Measurements from ENCODE around the gene FOXJ1. TPM values are rescaled to one million over a fixed set of nuclear protein-coding genes. Genes with fewer than 3 reads are reported as not detected.

FOXJ1 gene
- total RNA-seq, 1 donor from 2014 or later: not detected

- no peaks in the 10 kb centered on the region for H3K36me3 ChIP-seq
- DNase-seq (ENCODE audit: low spot score in 2 of 2): no peak
- no peak overlapping the region for H3K4me3 ChIP-seq
- intact Hi-C loops (cut with DNase I): no loop called here
- H3K9me3 ChIP-seq: no peaks in the 10 kb centered on the region
- H3K27ac ChIP-seq: no peak overlapping the region
- no peaks in the 10 kb centered on the region for H3K27me3 ChIP-seq
- no peaks in the 10 kb centered on the region for H3K4me1 ChIP-seq
- no peak for TF ChIP-seq CTCF (IDR thresholded peaks at IDR 0.05)
Measured at GRCh38 chr17:76156662-76156991, 15.6 kb upstream of the FOXJ1 start.

- intact Hi-C loops (cut with DNase I): no loop called here
- no peak for DNase-seq (ENCODE audit: low spot score in 2 of 2)
- Histone ChIP-seq H3K9me3 (no peaks in the 10 kb centered on the region), H3K27ac (no peak overlapping the region), H3K4me1 (no peaks in the 10 kb centered on the region), H3K36me3 (no peaks in the 10 kb centered on the region), H3K4me3 (no peak overlapping the region), H3K27me3 (no peaks in the 10 kb centered on the region)
- no peak for TF ChIP-seq CTCF (IDR thresholded peaks at IDR 0.05)
Measured at GRCh38 chr17:76155988-76156661, 15.1 kb upstream of the FOXJ1 start.

- Histone ChIP-seq H3K27me3 (no peaks in the 10 kb centered on the region), H3K9me3 (no peaks in the 10 kb centered on the region), H3K4me1 (no peaks in the 10 kb centered on the region), H3K36me3 (no peaks in the 10 kb centered on the region), H3K27ac (no peak overlapping the region), H3K4me3 (no peak overlapping the region)
- no peak for DNase-seq (ENCODE audit: low spot score in 2 of 2)
- TF ChIP-seq CTCF (IDR thresholded peaks at IDR 0.05): no peak
- intact Hi-C loops (cut with DNase I): no loop called here
Measured at GRCh38 chr17:76154936-76155845, 14.1 kb upstream of the FOXJ1 start.

GRCh38 chr17:76154292-76154691 is 13.2 kb upstream of the FOXJ1 start:
- Histone ChIP-seq H3K4me3 (no peak overlapping the region), H3K9me3 (no peaks in the 10 kb centered on the region), H3K4me1 (no peaks in the 10 kb centered on the region), H3K27me3 (no peaks in the 10 kb centered on the region), H3K36me3 (no peaks in the 10 kb centered on the region), H3K27ac (no peak overlapping the region)
- intact Hi-C loops (cut with DNase I): no loop called here
- TF ChIP-seq CTCF (IDR thresholded peaks at IDR 0.05): no peak
- no peak for DNase-seq (ENCODE audit: low spot score in 2 of 2)

- TF ChIP-seq CTCF (IDR thresholded peaks at IDR 0.05): no peak
- intact Hi-C loops (cut with DNase I): no loop called here
- H3K4me3 ChIP-seq: no peak overlapping the region
- no peaks in the 10 kb centered on the region for H3K4me1 ChIP-seq
- no peaks in the 10 kb centered on the region for H3K27me3 ChIP-seq
- H3K27ac ChIP-seq: no peak overlapping the region
- DNase-seq (ENCODE audit: low spot score in 2 of 2): no peak
- H3K36me3 ChIP-seq: no peaks in the 10 kb centered on the region
- no peaks in the 10 kb centered on the region for H3K9me3 ChIP-seq
Measured at GRCh38 chr17:76153640-76154039, 12.6 kb upstream of the FOXJ1 start.

All from ascending aorta (tissue), 2 donors.